Measurements from ENCODE around the gene CTF1. TPM values are rescaled to one million over a fixed set of nuclear protein-coding genes. Genes with fewer than 3 reads are reported as not detected.

CTF1 gene
- total and polyA plus RNA-seq, 2 donors = 0.38 to 3.8 TPM

DNA sequence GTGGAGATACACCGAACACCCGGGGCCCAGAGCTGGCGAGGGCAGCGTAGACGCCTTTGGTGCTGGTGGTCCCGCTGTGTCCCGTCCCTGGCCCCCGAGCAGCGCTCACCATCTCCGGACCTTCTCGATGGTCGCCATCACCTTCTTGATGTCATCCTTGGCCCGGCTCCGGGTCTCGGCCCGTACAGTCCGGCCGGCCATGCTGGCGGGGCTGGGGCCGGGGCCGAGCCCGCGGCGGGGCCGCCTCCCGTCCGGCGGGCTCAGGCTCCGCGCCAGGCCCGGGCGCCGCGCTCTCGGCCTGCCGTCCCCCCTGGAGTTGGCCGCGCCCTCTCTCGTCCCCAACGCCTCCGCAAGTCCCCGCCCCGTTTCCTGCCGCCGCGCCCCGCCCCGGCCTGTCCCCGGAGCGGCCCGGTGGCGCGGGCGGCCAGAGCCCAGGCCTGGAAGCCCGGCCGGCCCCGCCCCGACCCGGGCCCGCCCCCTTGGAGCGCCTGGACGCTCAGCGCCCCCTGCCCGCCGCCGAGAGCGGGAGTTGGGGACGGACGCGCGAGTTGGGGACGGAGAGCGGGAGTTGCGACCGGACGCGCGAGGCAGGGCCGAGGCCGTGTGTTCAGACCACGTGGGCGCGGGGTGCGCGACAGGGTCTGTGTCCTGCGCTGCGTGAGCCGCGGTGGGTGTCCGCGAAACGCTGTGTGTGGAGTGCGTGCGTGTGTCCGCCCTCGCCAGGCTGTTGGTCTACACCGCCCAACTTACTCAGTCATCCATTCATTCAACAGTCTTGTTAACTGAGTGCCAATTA is 2.5 kb upstream of the CTF1 start, which contains the start of gene BCL7C:
Gene BCL7C, minus strand, starts transcription at position 334 of the 796 bp plus-strand sequence. Its CDS starts 133 bp downstream, at position 201.
- Histone ChIP-seq H3K9me3 (ENCODE audit: control insufficient read depth in 2 of 2, insufficient read depth in 1 of 2, low read length in 1 of 2) (no peaks in the 10 kb centered on the region), H3K27me3 (ENCODE audit: control insufficient read depth in 2 of 2, insufficient read depth in 1 of 2, low read length in 1 of 2) (no peaks in the 10 kb centered on the region), H3K36me3 (ENCODE audit: control insufficient read depth in 2 of 2, insufficient read depth in 2 of 2, low read length in 1 of 2) (peaks cover 4 to 23% of the 10 kb centered on the region in 2 donors), H3K4me3 (ENCODE audit: low read length in 2 of 2) (peak within 1 kb of the TSS; percentile 62 to 79), H3K27ac (ENCODE audit: low read depth in 1 of 2, low read length in 1 of 2) (peak within 1 kb of the TSS; percentile 70 to 94), H3K4me1 (ENCODE audit: control insufficient read depth in 2 of 2, insufficient read depth in 2 of 2, low read length in 2 of 2) (peaks cover 18 to 40% of the 10 kb centered on the region in 2 donors)
- peak in 2 of 9 donors; percentile 51 to 71 for DNase-seq (ENCODE audit: low read depth in 6 of 9, low spot score in 9 of 9)
- 3% methylated on average over 97 of the region's 97 CpGs for WGBS

DNA sequence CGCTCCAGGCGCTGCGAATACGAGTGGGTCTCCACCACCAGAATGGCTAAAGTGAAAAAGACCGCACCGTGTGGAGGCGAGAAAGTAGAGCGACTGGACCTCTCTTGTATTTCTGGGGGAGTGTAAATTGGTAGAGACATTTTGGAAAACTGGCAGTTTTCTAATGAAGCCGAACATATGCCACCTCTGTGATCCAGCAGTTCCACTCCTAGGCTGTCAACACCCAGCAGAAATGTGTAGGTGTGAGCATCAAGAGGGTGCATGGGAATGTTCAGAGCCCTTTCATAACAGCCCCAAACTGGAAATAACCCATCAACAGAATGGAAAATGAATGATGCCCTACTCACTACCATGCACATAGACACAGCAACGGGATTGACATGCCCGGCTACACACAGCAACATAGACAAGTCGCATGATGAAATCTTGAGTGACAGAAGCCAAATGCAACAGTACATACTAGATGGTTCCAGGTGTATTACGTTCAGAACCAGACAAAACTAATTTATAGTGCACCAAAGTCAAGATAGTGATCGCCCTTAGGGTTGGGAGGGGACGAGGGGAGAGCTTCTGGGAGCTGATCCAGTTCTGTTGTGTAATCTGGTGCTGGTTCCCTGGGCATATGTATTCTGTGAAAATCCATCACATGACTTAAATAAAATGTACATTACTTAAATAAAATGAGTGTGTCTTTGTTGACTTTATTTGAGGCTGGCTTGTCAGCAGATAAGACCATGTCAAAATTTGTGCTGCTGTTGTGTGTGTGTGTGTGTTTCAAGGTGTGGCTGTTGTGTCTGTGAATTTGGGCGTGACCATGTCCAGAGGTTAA is 1.7 kb upstream of the CTF1 start:
- Histone ChIP-seq H3K27me3 (ENCODE audit: control insufficient read depth in 2 of 2, insufficient read depth in 1 of 2, low read length in 1 of 2) (no peaks in the 10 kb centered on the region), H3K4me1 (ENCODE audit: control insufficient read depth in 2 of 2, insufficient read depth in 2 of 2, low read length in 2 of 2) (peaks cover 18 to 40% of the 10 kb centered on the region in 2 donors), H3K27ac (ENCODE audit: low read depth in 1 of 2, low read length in 1 of 2) (peak overlapping the region; percentile 70 to 94), H3K9me3 (ENCODE audit: control insufficient read depth in 2 of 2, insufficient read depth in 1 of 2, low read length in 1 of 2) (no peaks in the 10 kb centered on the region), H3K36me3 (ENCODE audit: control insufficient read depth in 2 of 2, insufficient read depth in 2 of 2, low read length in 1 of 2) (peaks cover 0 to 15% of the 10 kb centered on the region in 2 donors), H3K4me3 (ENCODE audit: low read length in 2 of 2) (peak overlapping the region; percentile 30 to 79)
- no peak for DNase-seq (ENCODE audit: low read depth in 6 of 9, low spot score in 9 of 9)
- WGBS = 74% methylated on average over 16 of the region's 16 CpGs

DNA sequence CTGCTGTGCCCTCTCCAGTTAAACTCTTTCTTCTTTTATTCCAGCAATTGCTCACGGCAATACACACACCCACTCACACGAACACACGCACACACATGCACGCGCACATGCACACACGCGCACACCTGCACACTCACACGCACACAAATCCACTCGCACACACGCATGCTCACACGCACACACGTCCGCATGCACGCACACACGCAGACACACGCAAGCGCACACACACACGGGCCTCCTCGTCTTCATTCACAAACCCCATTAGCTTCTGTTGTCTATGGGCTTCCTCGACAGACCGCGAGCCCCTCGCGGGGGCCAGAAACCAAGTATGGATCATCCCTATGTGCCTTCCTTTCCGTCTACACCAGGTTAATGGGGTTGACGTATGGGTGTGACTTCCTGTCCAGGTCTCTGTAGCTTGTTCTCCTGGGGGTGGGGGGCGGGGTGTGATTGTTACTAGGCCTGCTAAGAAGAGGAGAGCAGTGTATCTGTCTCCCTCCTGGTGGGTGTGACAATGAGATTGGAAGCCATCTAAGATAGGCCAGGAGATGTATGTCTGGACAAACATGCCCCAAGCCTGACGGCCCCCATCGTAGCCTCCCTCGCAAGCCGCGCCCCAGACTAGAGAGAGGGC is 670 bp upstream of the CTF1 start:
- no peaks in the 10 kb centered on the region for H3K27me3 ChIP-seq (ENCODE audit: control insufficient read depth in 2 of 2, insufficient read depth in 1 of 2, low read length in 1 of 2)
- H3K36me3 ChIP-seq (ENCODE audit: control insufficient read depth in 2 of 2, insufficient read depth in 2 of 2, low read length in 1 of 2) = peaks cover 0 to 10% of the 10 kb centered on the region in 2 donors
- peak overlapping the region; percentile 92 to 95 for H3K27ac ChIP-seq (ENCODE audit: low read depth in 1 of 2, low read length in 1 of 2)
- DNase-seq (ENCODE audit: low read depth in 6 of 9, low spot score in 9 of 9) = no peak
- 94% methylated on average over 32 of the region's 32 CpGs for WGBS
- H3K9me3 ChIP-seq (ENCODE audit: control insufficient read depth in 2 of 2, insufficient read depth in 1 of 2, low read length in 1 of 2) = no peaks in the 10 kb centered on the region
- H3K4me3 ChIP-seq (ENCODE audit: low read length in 2 of 2) = peak overlapping the region in 1 of 2 donors; percentile 60
- H3K4me1 ChIP-seq (ENCODE audit: control insufficient read depth in 2 of 2, insufficient read depth in 2 of 2, low read length in 2 of 2) = peaks cover 18 to 40% of the 10 kb centered on the region in 2 donors

DNA sequence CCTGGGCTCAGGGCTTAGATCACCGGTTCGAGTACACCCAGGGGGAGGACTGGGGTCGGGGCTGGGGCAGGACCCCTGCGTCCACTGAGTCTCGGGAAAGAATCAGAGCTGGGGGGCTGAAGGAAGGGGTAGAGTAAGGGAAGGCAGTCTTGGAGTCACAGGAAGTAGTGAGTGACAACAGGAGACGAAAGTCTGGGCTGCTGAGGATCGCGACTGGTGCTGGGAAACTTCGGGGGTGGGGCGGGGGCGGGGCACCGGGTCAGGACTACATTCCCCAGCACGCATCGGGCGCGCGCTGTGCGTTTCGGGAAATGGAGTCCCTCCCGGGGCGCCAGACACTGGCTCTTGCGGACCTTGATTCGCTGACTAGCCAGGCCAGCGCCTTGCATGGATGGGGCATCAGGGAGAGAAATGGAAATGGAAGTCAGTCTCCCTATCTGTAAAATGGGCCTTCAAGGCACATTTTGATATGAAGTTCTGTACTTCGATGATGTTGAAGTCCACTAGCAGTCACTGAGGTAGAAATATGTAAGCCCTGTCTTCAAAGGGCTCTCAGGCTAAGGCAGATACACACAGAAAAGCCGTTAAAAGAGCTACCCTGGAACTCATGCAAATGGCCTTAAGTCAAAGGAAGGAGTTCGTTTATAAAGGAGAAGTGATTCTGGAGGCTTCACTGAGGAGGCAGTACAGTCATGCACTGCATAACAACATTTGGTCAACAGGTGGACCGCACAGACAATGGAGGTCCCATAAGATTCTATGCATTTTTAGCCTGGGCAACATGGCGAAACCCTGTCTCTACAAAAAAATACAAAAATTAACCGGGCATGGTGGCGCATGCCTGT is 697 bp downstream of the CTF1 start:
- Histone ChIP-seq H3K36me3 (ENCODE audit: control insufficient read depth in 2 of 2, insufficient read depth in 2 of 2, low read length in 1 of 2) (peaks cover 0 to 4% of the 10 kb centered on the region in 2 donors), H3K4me3 (ENCODE audit: low read length in 2 of 2) (peak overlapping the region; percentile 60 to 61), H3K4me1 (ENCODE audit: control insufficient read depth in 2 of 2, insufficient read depth in 2 of 2, low read length in 2 of 2) (peaks cover 26 to 49% of the 10 kb centered on the region in 2 donors), H3K9me3 (ENCODE audit: control insufficient read depth in 2 of 2, insufficient read depth in 1 of 2, low read length in 1 of 2) (no peaks in the 10 kb centered on the region), H3K27ac (ENCODE audit: low read depth in 1 of 2, low read length in 1 of 2) (peak overlapping the region; percentile 92 to 95), H3K27me3 (ENCODE audit: control insufficient read depth in 2 of 2, insufficient read depth in 1 of 2, low read length in 1 of 2) (no peaks in the 10 kb centered on the region)
- peak in 7 of 9 donors; percentile 63 to 90 (median 83) for DNase-seq (ENCODE audit: low read depth in 6 of 9, low spot score in 9 of 9)
- 21% methylated on average over 31 of the region's 31 CpGs for WGBS

GRCh38 chr16:30899794-30900193 is 3.4 kb downstream of the CTF1 start:
- H3K4me1 ChIP-seq (ENCODE audit: control insufficient read depth in 2 of 2, insufficient read depth in 2 of 2, low read length in 2 of 2) = peaks cover 29 to 53% of the 10 kb centered on the region in 2 donors
- H3K27me3 ChIP-seq (ENCODE audit: control insufficient read depth in 2 of 2, insufficient read depth in 1 of 2, low read length in 1 of 2) = no peaks in the 10 kb centered on the region
- 87% methylated on average over 2 of the region's 2 CpGs for WGBS
- no peak overlapping the region for H3K4me3 ChIP-seq (ENCODE audit: low read length in 2 of 2)
- no peak overlapping the region for H3K27ac ChIP-seq (ENCODE audit: low read depth in 1 of 2, low read length in 1 of 2)
- no peaks in the 10 kb centered on the region for H3K36me3 ChIP-seq (ENCODE audit: control insufficient read depth in 2 of 2, insufficient read depth in 2 of 2, low read length in 1 of 2)
- peaks cover 0 to 18% of the 10 kb centered on the region in 2 donors for H3K9me3 ChIP-seq (ENCODE audit: control insufficient read depth in 2 of 2, insufficient read depth in 1 of 2, low read length in 1 of 2)
- no peak for DNase-seq (ENCODE audit: low read depth in 6 of 9, low spot score in 9 of 9)

DNA sequence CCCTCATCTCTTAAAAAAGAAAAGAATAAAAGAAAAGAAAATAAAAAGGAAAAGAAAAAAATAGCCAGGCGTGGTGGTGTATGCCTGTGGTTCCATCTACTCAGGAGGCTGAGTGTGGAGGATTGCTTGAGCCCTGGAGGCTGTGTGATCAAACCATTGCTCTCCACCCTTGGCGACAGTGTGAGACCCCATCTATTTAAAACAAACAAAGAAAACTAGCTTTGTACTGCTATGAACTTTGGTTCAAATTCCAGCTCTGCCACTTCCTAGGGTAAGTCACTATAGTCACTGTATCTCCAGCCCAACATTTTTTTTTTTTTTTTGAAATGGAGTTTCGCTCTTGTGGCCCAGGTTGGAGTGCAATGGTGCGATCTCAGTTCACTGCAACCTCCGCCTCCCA is 4.2 kb downstream of the CTF1 start:
- Histone ChIP-seq H3K36me3 (ENCODE audit: control insufficient read depth in 2 of 2, insufficient read depth in 2 of 2, low read length in 1 of 2) (no peaks in the 10 kb centered on the region), H3K9me3 (ENCODE audit: control insufficient read depth in 2 of 2, insufficient read depth in 1 of 2, low read length in 1 of 2) (peaks cover 0 to 20% of the 10 kb centered on the region in 2 donors), H3K4me1 (ENCODE audit: control insufficient read depth in 2 of 2, insufficient read depth in 2 of 2, low read length in 2 of 2) (peaks cover 29 to 52% of the 10 kb centered on the region in 2 donors), H3K27me3 (ENCODE audit: control insufficient read depth in 2 of 2, insufficient read depth in 1 of 2, low read length in 1 of 2) (no peaks in the 10 kb centered on the region), H3K4me3 (ENCODE audit: low read length in 2 of 2) (no peak overlapping the region), H3K27ac (ENCODE audit: low read depth in 1 of 2, low read length in 1 of 2) (no peak overlapping the region)
- 97% methylated on average over 5 of the region's 5 CpGs for WGBS
- no peak for DNase-seq (ENCODE audit: low read depth in 6 of 9, low spot score in 9 of 9)

- H3K9me3 ChIP-seq (ENCODE audit: control insufficient read depth in 2 of 2, insufficient read depth in 1 of 2, low read length in 1 of 2) = peaks cover 0 to 20% of the 10 kb centered on the region in 2 donors
- 38% methylated on average over 6 of the region's 6 CpGs for WGBS
- no peaks in the 10 kb centered on the region for H3K27me3 ChIP-seq (ENCODE audit: control insufficient read depth in 2 of 2, insufficient read depth in 1 of 2, low read length in 1 of 2)
- DNase-seq (ENCODE audit: low read depth in 6 of 9, low spot score in 9 of 9) = peak in 1 of 9 donors; percentile 52
- peaks cover 29 to 44% of the 10 kb centered on the region in 2 donors for H3K4me1 ChIP-seq (ENCODE audit: control insufficient read depth in 2 of 2, insufficient read depth in 2 of 2, low read length in 2 of 2)
- H3K36me3 ChIP-seq (ENCODE audit: control insufficient read depth in 2 of 2, insufficient read depth in 2 of 2, low read length in 1 of 2) = no peaks in the 10 kb centered on the region
- H3K4me3 ChIP-seq (ENCODE audit: low read length in 2 of 2) = peak overlapping the region; percentile 58 to 71
- H3K27ac ChIP-seq (ENCODE audit: low read depth in 1 of 2, low read length in 1 of 2) = peak overlapping the region; percentile 68 to 98
Measured at GRCh38 chr16:30901201-30902028, 5.0 kb downstream of the CTF1 start.

Measured in thymus (tissue), 11 donors.